PC-3 (cell line): ENCODE results near the gene GBA3. TPM values are rescaled to one million over a fixed set of nuclear protein-coding genes. Genes with fewer than 3 reads are reported as not detected.

Experiments used
- ATAC-seq: fragments of 200-7000 bp; cut with Tn5 transposase; 2 replicates; pipeline ENCODE4 v1.9.1; 2020; ENCODE audit warnings: mild to moderate bottlenecking, moderate library complexity
- BruUV-seq: library from RNA; stranded (reverse); fragments of 400-500 nt; replicated peaks from 2 replicates; lab custom pipeline; 2021; lab: Mats Ljungman, UMichigan
- CTCF ChIA-PET: fragments of 300-600 bp; sonication (Branson Sonifier 250); formaldehyde crosslinking; loops from one replicate; lab custom pipeline; 2022; ENCODE audit warnings: antibody characterized with exemption; lab: Charles Lee
- POLR2A ChIA-PET: fragments of 300-600 bp; sonication (Branson Sonifier 250); formaldehyde crosslinking; loops from one replicate; lab custom pipeline; 2022; ENCODE audit warnings: antibody characterized with exemption; ENCODE audit not compliant: unreplicated experiment; lab: Charles Lee
- DNase-seq: peaks from one replicate; pipeline ENCODE4 v3.0.0-alpha.2; 2015
- H2AFZ ChIP-seq: fragments of 300-600 bp; sonication (generic); 2 replicates; pipeline ENCODE4 v1.6.0; 2016; ENCODE audit warnings: antibody characterized with exemption, low read length
- H3F3A ChIP-seq: fragments of 300-600 bp; sonication (generic); one replicate; pipeline ENCODE4 v1.6.0; 2017; ENCODE audit warnings: antibody characterized with exemption, low read length, control low read depth, mild to moderate bottlenecking; ENCODE audit not compliant: unreplicated experiment
- H3K27ac ChIP-seq: fragments of 300-600 bp; sonication (generic); 2 replicates; pipeline ENCODE4 v1.5.1; 2016; ENCODE audit warnings: mild to moderate bottlenecking, low read length
- H3K27me3 ChIP-seq: fragments of 300-600 bp; sonication (generic); 2 replicates; pipeline ENCODE4 v1.6.1; 2016; ENCODE audit warnings: low read length, mixed read lengths
- H3K36me3 ChIP-seq: fragments of 300-600 bp; sonication (generic); 2 replicates; pipeline ENCODE4 v1.6.1; 2016; ENCODE audit warnings: low read depth, mixed run types, low read length, mixed read lengths
- H3K4me1 ChIP-seq: fragments of 300-600 bp; sonication (generic); 2 replicates; pipeline ENCODE4 v1.5.1; 2016; ENCODE audit warnings: low read length; ENCODE audit not compliant: insufficient read depth
- H3K4me2 ChIP-seq: fragments of 300-600 bp; sonication (generic); 2 replicates; pipeline ENCODE4 v1.6.0; 2016; ENCODE audit warnings: low read length
- H3K4me3 ChIP-seq: fragments of 300-600 bp; sonication (generic); 2 replicates; pipeline ENCODE4 v1.5.1; 2016; ENCODE audit warnings: mild to moderate bottlenecking, low read length, mixed read lengths
- H3K79me2 ChIP-seq: fragments of 300-600 bp; sonication (generic); 2 replicates; pipeline ENCODE4 v1.6.1; 2017; ENCODE audit warnings: low read length, mixed read lengths
- H3K9ac ChIP-seq: fragments of 300-600 bp; sonication (generic); 2 replicates; pipeline ENCODE4 v1.6.0; 2016; ENCODE audit warnings: mild to moderate bottlenecking, low read length
- H3K9me2 ChIP-seq: fragments of 300-600 bp; sonication (generic); replicated peaks from 2 replicates; pipeline ENCODE4 v1.6.1; 2016; ENCODE audit warnings: mixed run types, low read length, mixed read lengths
- H3K9me3 ChIP-seq: fragments of 300-600 bp; sonication (generic); 2 replicates; pipeline ENCODE4 v1.6.1; 2016; ENCODE audit warnings: low read length, mixed read lengths
- H4K20me1 ChIP-seq: fragments of 300-600 bp; sonication (generic); 2 replicates; pipeline ENCODE4 v1.6.1; 2016; ENCODE audit warnings: low read length, mixed read lengths
- CTCF ChIP-seq: fragments of 300-600 bp; sonication (generic); conservative IDR thresholded peaks from 2 replicates; pipeline ENCODE4 v1.5.1; 2017; ENCODE audit warnings: antibody characterized with exemption, low read depth, mild to moderate bottlenecking, low read length
- EZH2 ChIP-seq: fragments of 300-600 bp; sonication (generic); IDR thresholded peaks from one replicate; pipeline ENCODE4 v1.6.1; 2017; ENCODE audit warnings: antibody characterized with exemption, mild to moderate bottlenecking, low read length; ENCODE audit not compliant: unreplicated experiment
- EZH2phosphoT487 ChIP-seq: fragments of 300-600 bp; sonication (generic); IDR thresholded peaks from 2 replicates; pipeline ENCODE4 v1.6.1; 2018; ENCODE audit warnings: mild to moderate bottlenecking, antibody characterized with exemption, low read length, borderline replicate concordance
- intact Hi-C: fragments of 100-400 bp; cut with micrococcal nuclease; formaldehyde crosslinking; loops from 2 replicates; pipeline ENCODE4 v1.9.0; 2023
- total RNA-seq: library from RNA; depleted of rRNA; stranded (reverse); fragments of >200 nt; gene quantifications from 2 replicates; pipeline ENCODE4 v1.2.3, GENCODE V29; 2014

Gene GBA3
- total RNA-seq, 1 experiment from 2014 or later = not detected

DNA sequence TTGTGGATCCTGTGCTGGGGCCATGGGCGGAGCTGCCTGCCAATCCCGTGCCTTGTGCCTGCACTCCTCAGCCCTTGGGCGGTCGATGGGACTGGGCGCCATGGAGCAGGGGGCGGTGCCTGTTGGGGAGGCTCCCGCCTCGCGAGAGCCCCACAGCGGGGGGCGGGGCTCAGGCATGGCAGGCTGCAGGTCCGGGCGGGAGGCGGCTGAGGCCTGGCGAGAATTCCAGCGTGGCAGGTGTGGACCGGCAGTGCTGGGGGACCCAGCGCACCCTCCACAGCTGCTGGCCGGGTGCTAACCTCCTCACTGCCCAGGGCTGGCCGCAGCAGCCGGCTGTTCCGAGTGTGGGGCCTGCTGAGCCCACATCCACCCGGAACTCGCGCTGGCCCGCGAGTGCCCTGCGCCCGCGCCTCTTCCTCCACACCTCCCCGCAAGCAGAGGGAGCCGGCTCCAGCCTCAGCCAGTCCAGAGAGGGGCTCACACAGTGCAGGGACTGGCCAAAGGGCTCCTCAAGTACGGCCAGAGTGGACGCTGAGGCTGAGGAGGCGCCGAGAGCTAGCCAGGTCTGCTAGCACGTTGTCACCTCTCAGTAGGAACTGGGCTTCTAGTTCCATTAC is 85.9 kb downstream of the GBA3 start:
- intact Hi-C loops = no loop called here
- CTCF ChIA-PET = no interaction called here
- no TSS peak for BruUV-seq

GRCh38 chr4:22780317-22780716 is 87.6 kb downstream of the GBA3 start:
- no peak overlapping the region for H3K9ac ChIP-seq
- no peaks in the 10 kb centered on the region for H3K9me2 ChIP-seq
- H3K9me3 ChIP-seq = no peaks in the 10 kb centered on the region
- ChIA-PET POLR2A (no interaction called here), CTCF (no interaction called here)
- H3K27me3 ChIP-seq = no peaks in the 10 kb centered on the region
- no peak overlapping the region for H3K4me2 ChIP-seq
- no peak overlapping the region for H3K4me3 ChIP-seq
- H3K27ac ChIP-seq = no peak overlapping the region
- DNase-seq (no peak), ATAC-seq (no peak)
- no peaks in the 10 kb centered on the region for H3F3A ChIP-seq
- intact Hi-C loops = no loop called here
- H3K36me3 ChIP-seq = no peaks in the 10 kb centered on the region
- H3K79me2 ChIP-seq = no peaks in the 10 kb centered on the region
- no peaks in the 10 kb centered on the region for H3K4me1 ChIP-seq
- no peaks in the 10 kb centered on the region for H4K20me1 ChIP-seq
- BruUV-seq = no TSS peak
- TF ChIP-seq CTCF = no peak
- no peak for TF ChIP-seq EZH2
- TF ChIP-seq EZH2phosphoT487 = no peak
- no peak overlapping the region for H2AFZ ChIP-seq

More for the DNA sequence above, 85.9 kb downstream of the GBA3 start:
- H3K27ac ChIP-seq = no peak overlapping the region
- H3K4me1 ChIP-seq = no peaks in the 10 kb centered on the region
- no peak overlapping the region for H2AFZ ChIP-seq
- no peak overlapping the region for H3K4me2 ChIP-seq
- no peaks in the 10 kb centered on the region for H3K79me2 ChIP-seq
- H3K9ac ChIP-seq = no peak overlapping the region
- H4K20me1 ChIP-seq = no peaks in the 10 kb centered on the region
- no peak overlapping the region for H3K4me3 ChIP-seq
- ATAC-seq (no peak), DNase-seq (no peak)
- POLR2A ChIA-PET = no interaction called here
- no peaks in the 10 kb centered on the region for H3F3A ChIP-seq
- TF ChIP-seq EZH2 (no peak), EZH2phosphoT487 (no peak), CTCF (no peak)
- no peaks in the 10 kb centered on the region for H3K9me2 ChIP-seq
- no peaks in the 10 kb centered on the region for H3K9me3 ChIP-seq
- H3K27me3 ChIP-seq = no peaks in the 10 kb centered on the region
- no peaks in the 10 kb centered on the region for H3K36me3 ChIP-seq

- intact Hi-C loops = no loop called here
- no peak overlapping the region for H3K27ac ChIP-seq
Observed at GRCh38 chr4:22780797-22781196, 88.1 kb downstream of the GBA3 start.

More at GRCh38 chr4:22780797-22781196, 88.1 kb downstream of the GBA3 start:
- Histone ChIP-seq H3K4me1 (no peaks in the 10 kb centered on the region), H3K36me3 (no peaks in the 10 kb centered on the region), H3K9ac (no peak overlapping the region), H3F3A (no peaks in the 10 kb centered on the region), H3K27me3 (no peaks in the 10 kb centered on the region), H2AFZ (no peak overlapping the region), H3K79me2 (no peaks in the 10 kb centered on the region), H4K20me1 (no peaks in the 10 kb centered on the region), H3K9me2 (no peaks in the 10 kb centered on the region), H3K9me3 (no peaks in the 10 kb centered on the region), H3K4me2 (no peak overlapping the region), H3K4me3 (no peak overlapping the region)
- CTCF ChIA-PET = no interaction called here
- no TSS peak for BruUV-seq
- no peak for TF ChIP-seq EZH2phosphoT487
- no peak for TF ChIP-seq EZH2
- TF ChIP-seq CTCF = no peak
- POLR2A ChIA-PET = no interaction called here
- DNase-seq = no peak
- no peak for ATAC-seq
